IgD-negative memory B cell (primary cell): ENCODE results near the gene CD74. TPM values are rescaled to one million over a fixed set of nuclear protein-coding genes. Genes with fewer than 3 reads are reported as not detected.

ENCODE experiments used
- H3K27ac Mint-ChIP-seq, 3 donors: one replicate each; pipeline ENCODE4 v1.8.0; 2020 to 2022; ENCODE audit warnings: mild to moderate bottlenecking in 3 of 3, mixed read lengths in 3 of 3, moderate library complexity in 1 of 3
- H3K27me3 Mint-ChIP-seq: one replicate; pipeline ENCODE4 v1.8.0; 2021; ENCODE audit warnings: mixed read lengths
- H3K36me3 Mint-ChIP-seq: one replicate; pipeline ENCODE4 v1.8.0; 2020; ENCODE audit warnings: mild to moderate bottlenecking, mixed read lengths
- H3K4me1 Mint-ChIP-seq, 3 donors: one replicate each; pipeline ENCODE4 v1.8.0; 2020 to 2022; ENCODE audit warnings: mixed read lengths in 3 of 3, mild to moderate bottlenecking in 1 of 3
- H3K4me3 Mint-ChIP-seq, 4 donors: one replicate each; pipeline ENCODE4 v1.8.0; 2020 to 2022; ENCODE audit warnings: mild to moderate bottlenecking in 4 of 4, mixed read lengths in 4 of 4, moderate library complexity in 3 of 4
- H3K9me3 Mint-ChIP-seq, 3 donors: one replicate each; pipeline ENCODE4 v1.8.0; 2020 to 2021; ENCODE audit warnings: mixed read lengths in 3 of 3, mild to moderate bottlenecking in 1 of 3
- polyA plus RNA-seq: library from polyadenylated mRNA; unstranded; fragments of 300-500 nt; fragmentation: Illumina TruSeq; gene quantifications from one replicate; pipeline ENCODE4 v1.2.3, GENCODE V29; 2021

CD74 gene
- polyA plus RNA-seq, 1 donor from 2014 or later, result 29,718 TPM

GRCh38 chr5:150447188-150447587, 34.5 kb upstream of the CD74 start:
- no peaks in the 10 kb centered on the region for H3K36me3 Mint-ChIP-seq
- H3K4me1 Mint-ChIP-seq, result peaks cover 12 to 24% (median 16%) of the 10 kb centered on the region in 3 donors

GRCh38 chr5:150446583-150446982, 33.9 kb upstream of the CD74 start:
- Mint-ChIP-seq H3K4me3 (peak overlapping the region in 1 of 4 donors; percentile 51), H3K4me1 (peaks cover 12 to 26% (median 16%) of the 10 kb centered on the region in 3 donors), H3K27ac (peak overlapping the region in 2 of 3 donors; percentile 16 to 50), H3K9me3 (no peaks in the 10 kb centered on the region), H3K36me3 (no peaks in the 10 kb centered on the region), H3K27me3 (no peaks in the 10 kb centered on the region)

More at GRCh38 chr5:150447188-150447587, 34.5 kb upstream of the CD74 start:
- Mint-ChIP-seq H3K27me3 (no peaks in the 10 kb centered on the region), H3K27ac (peak overlapping the region in 2 of 3 donors; percentile 16 to 99), H3K9me3 (no peaks in the 10 kb centered on the region), H3K4me3 (peak overlapping the region in 1 of 4 donors; percentile 95)

DNA sequence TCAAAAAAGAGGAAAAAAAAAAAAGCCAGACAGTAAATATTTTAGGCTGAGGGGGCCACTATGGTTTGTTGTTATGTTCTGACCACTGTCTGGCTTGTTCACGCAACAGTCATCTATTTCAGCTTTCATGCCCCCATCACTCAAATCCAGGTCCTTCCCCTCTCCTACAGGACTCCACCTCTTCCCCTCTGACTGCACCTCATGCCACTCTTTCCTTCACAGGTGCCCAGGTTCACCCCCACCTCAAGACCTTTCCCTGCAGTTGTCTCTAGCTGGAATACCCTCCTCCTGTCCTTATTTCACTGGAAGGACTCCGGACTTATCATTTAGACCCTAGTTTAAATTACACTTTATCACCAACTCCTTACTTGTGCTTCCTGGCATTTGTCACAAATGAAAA, 33.4 kb upstream of the CD74 start:
- peaks cover 12 to 26% (median 16%) of the 10 kb centered on the region in 3 donors for H3K4me1 Mint-ChIP-seq
- H3K27ac Mint-ChIP-seq, result peak overlapping the region in 2 of 3 donors; percentile 13 to 50
- no peaks in the 10 kb centered on the region for H3K36me3 Mint-ChIP-seq
- H3K4me3 Mint-ChIP-seq, result peak overlapping the region in 1 of 4 donors; percentile 51
- H3K9me3 Mint-ChIP-seq, result no peaks in the 10 kb centered on the region
- no peaks in the 10 kb centered on the region for H3K27me3 Mint-ChIP-seq

GRCh38 chr5:150444770-150445169, 32.1 kb upstream of the CD74 start:
- peaks cover 11 to 24% (median 11%) of the 10 kb centered on the region in 3 donors for H3K4me1 Mint-ChIP-seq
- H3K36me3 Mint-ChIP-seq, result no peaks in the 10 kb centered on the region
- no peaks in the 10 kb centered on the region for H3K9me3 Mint-ChIP-seq
- H3K27me3 Mint-ChIP-seq, result no peaks in the 10 kb centered on the region
- no peak overlapping the region for H3K27ac Mint-ChIP-seq
- H3K4me3 Mint-ChIP-seq, result peak overlapping the region in 1 of 4 donors; percentile 54

GRCh38 chr5:150443242-150444075, 30.7 kb upstream of the CD74 start:
- Mint-ChIP-seq H3K9me3 (no peaks in the 10 kb centered on the region), H3K36me3 (no peaks in the 10 kb centered on the region), H3K4me3 (no peak overlapping the region), H3K4me1 (peaks cover 5 to 19% (median 10%) of the 10 kb centered on the region in 3 donors), H3K27me3 (no peaks in the 10 kb centered on the region), H3K27ac (no peak overlapping the region)

GRCh38 chr5:150442699-150443080, 30.0 kb upstream of the CD74 start:
- H3K9me3 Mint-ChIP-seq, result no peaks in the 10 kb centered on the region
- no peak overlapping the region for H3K27ac Mint-ChIP-seq
- no peaks in the 10 kb centered on the region for H3K27me3 Mint-ChIP-seq
- peaks cover 0 to 11% (median 5%) of the 10 kb centered on the region in 3 donors for H3K4me1 Mint-ChIP-seq
- no peaks in the 10 kb centered on the region for H3K36me3 Mint-ChIP-seq
- no peak overlapping the region for H3K4me3 Mint-ChIP-seq

- no peaks in the 10 kb centered on the region for H3K36me3 Mint-ChIP-seq
- no peak overlapping the region for H3K27ac Mint-ChIP-seq
- H3K9me3 Mint-ChIP-seq, result no peaks in the 10 kb centered on the region
- H3K4me3 Mint-ChIP-seq, result peak overlapping the region in 1 of 4 donors; percentile 51
- peaks cover 4 to 7% (median 5%) of the 10 kb centered on the region in 3 donors for H3K4me1 Mint-ChIP-seq
- no peaks in the 10 kb centered on the region for H3K27me3 Mint-ChIP-seq
Measured at GRCh38 chr5:150441813-150442698, 29.3 kb upstream of the CD74 start.

GRCh38 chr5:150440948-150441812, 28.5 kb upstream of the CD74 start:
- no peaks in the 10 kb centered on the region for H3K27me3 Mint-ChIP-seq
- H3K4me3 Mint-ChIP-seq, result peak overlapping the region in 2 of 4 donors; percentile 48 to 51
- H3K36me3 Mint-ChIP-seq, result no peaks in the 10 kb centered on the region
- H3K27ac Mint-ChIP-seq, result no peak overlapping the region
- no peaks in the 10 kb centered on the region for H3K9me3 Mint-ChIP-seq
- peaks cover 6 to 10% (median 8%) of the 10 kb centered on the region in 3 donors for H3K4me1 Mint-ChIP-seq

- Mint-ChIP-seq H3K9me3 (no peaks in the 10 kb centered on the region), H3K4me3 (no peak overlapping the region), H3K27ac (no peak overlapping the region)
Measured at GRCh38 chr5:150438873-150439546, 26.3 kb upstream of the CD74 start.

GRCh38 chr5:150436141-150436680, 23.5 kb upstream of the CD74 start:
- Mint-ChIP-seq H3K36me3 (peaks cover 2% of the 10 kb centered on the region), H3K4me1 (peaks cover 11 to 20% (median 15%) of the 10 kb centered on the region in 3 donors), H3K27ac (peak overlapping the region; percentile 60 to 92 (median 62)), H3K27me3 (no peaks in the 10 kb centered on the region), H3K4me3 (peak overlapping the region; percentile 12 to 92 (median 40)), H3K9me3 (no peaks in the 10 kb centered on the region)

More at GRCh38 chr5:150438873-150439546, 26.3 kb upstream of the CD74 start:
- Mint-ChIP-seq H3K4me1 (peaks cover 10 to 11% (median 10%) of the 10 kb centered on the region in 3 donors), H3K36me3 (peaks cover 2% of the 10 kb centered on the region), H3K27me3 (no peaks in the 10 kb centered on the region)

DNA sequence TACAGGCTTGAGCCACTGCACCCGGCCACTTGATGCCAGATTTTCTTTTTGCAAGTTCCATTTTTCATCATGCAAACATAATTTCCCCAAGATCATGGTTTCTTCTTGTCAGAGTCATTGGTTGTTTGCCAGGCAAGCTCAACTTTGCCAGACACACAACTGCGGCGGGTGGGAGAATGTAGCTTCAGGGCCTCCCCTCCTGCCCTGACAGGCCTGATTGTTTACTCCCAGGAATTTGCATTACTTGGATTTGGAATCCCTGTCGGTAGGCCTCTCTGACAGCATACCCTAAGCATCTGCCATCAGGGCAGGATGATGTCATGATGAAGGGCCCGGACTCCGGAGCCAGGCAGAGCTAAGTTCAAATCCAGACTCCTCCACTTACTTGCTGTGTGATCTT, 21.8 kb upstream of the CD74 start:
- no peak overlapping the region for H3K4me3 Mint-ChIP-seq

GRCh38 chr5:150431574-150431973, 18.9 kb upstream of the CD74 start:
- Mint-ChIP-seq H3K4me1 (peaks cover 19 to 39% (median 35%) of the 10 kb centered on the region in 3 donors), H3K27ac (peak overlapping the region in 2 of 3 donors; percentile 60 to 73), H3K36me3 (peaks cover 4% of the 10 kb centered on the region), H3K27me3 (no peaks in the 10 kb centered on the region), H3K4me3 (peak overlapping the region in 1 of 4 donors; percentile 60), H3K9me3 (no peaks in the 10 kb centered on the region)

More for the DNA sequence above, 21.8 kb upstream of the CD74 start:
- Mint-ChIP-seq H3K36me3 (peaks cover 2% of the 10 kb centered on the region), H3K27me3 (no peaks in the 10 kb centered on the region), H3K4me1 (peaks cover 16 to 30% (median 19%) of the 10 kb centered on the region in 3 donors), H3K27ac (peak overlapping the region in 1 of 3 donors; percentile 39), H3K9me3 (no peaks in the 10 kb centered on the region)

DNA sequence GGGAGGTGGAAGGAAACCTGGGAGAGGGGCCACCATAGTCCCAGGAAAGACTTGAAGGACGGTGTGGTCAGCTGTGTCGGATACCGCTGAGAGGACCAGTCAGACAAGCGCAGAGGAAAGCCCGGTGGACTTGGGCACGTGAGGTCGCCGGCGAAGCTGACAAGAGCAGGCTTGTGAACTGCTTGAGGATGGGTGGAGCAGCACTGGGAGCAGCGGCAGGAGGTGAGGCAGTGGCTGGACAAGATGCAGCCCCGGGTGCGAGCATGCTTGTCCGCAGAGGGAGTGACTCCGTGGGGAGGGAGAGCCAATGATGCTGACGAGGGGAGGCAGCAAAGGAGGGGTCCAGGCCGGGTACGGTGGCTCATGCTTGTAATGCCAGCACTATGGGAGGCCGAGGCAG, 18.3 kb upstream of the CD74 start:
- Mint-ChIP-seq H3K9me3 (no peaks in the 10 kb centered on the region), H3K27me3 (no peaks in the 10 kb centered on the region), H3K27ac (peak overlapping the region; percentile 27 to 73 (median 60)), H3K4me1 (peaks cover 15 to 34% (median 31%) of the 10 kb centered on the region in 3 donors), H3K36me3 (peaks cover 4% of the 10 kb centered on the region), H3K4me3 (peak overlapping the region in 1 of 4 donors; percentile 60)
